Stimulated activated memory B cell treated with anti-CD40 and anti-IgM and Interleukin-4, amounts not matched to agents 10 μg/mL and 1 μg/mL and 100 μg/mL, for 72 hours (primary cell): ENCODE measurements around the gene PRDX2.
"Not testable (repeated sequence)": the region's sequence is repeated elsewhere in the genome, so short reads cannot be mapped to it uniquely, and the experiment has no call there.

Source experiments
- ATAC-seq: fragments of 150-1000 bp; cut with Tn5 transposase; 2 replicates; pipeline ENCODE4 v1.10.0; 2021
- H3K27ac Mint-ChIP-seq: one replicate; pipeline ENCODE4 v1.8.0; 2022; ENCODE audit warnings: mild to moderate bottlenecking, mixed read lengths
- H3K27me3 Mint-ChIP-seq: one replicate; pipeline ENCODE4 v1.8.0; 2022; ENCODE audit warnings: mixed read lengths
- H3K36me3 Mint-ChIP-seq: one replicate; pipeline ENCODE4 v1.8.0; 2022; ENCODE audit warnings: mixed read lengths
- H3K4me1 Mint-ChIP-seq: one replicate; pipeline ENCODE4 v1.8.0; 2022; ENCODE audit warnings: mixed read lengths
- H3K4me3 Mint-ChIP-seq: one replicate; pipeline ENCODE4 v1.8.0; 2022; ENCODE audit warnings: mild to moderate bottlenecking, moderate library complexity, mixed read lengths
- H3K9me3 Mint-ChIP-seq: one replicate; pipeline ENCODE4 v1.8.0; 2022; ENCODE audit warnings: mixed read lengths

PRDX2 gene

GRCh38 chr19:12801466-12802266 is at the start of gene PRDX2, which contains the start of gene THSD8:
PRDX2 (minus strand) TSS chr19:12801800; CDS start chr19:12801261, 539 bp downstream.
THSD8 (plus strand) TSS chr19:12802069; CDS start chr19:12802072, 3 bp downstream.
- Mint-ChIP-seq H3K27me3 (no peaks in the 10 kb centered on the region), H3K27ac (peak within 1 kb of the TSS; percentile 83), H3K9me3 (no peaks in the 10 kb centered on the region), H3K4me3 (peak within 1 kb of the TSS; percentile 83), H3K4me1 (peaks cover 27% of the 10 kb centered on the region), H3K36me3 (no peaks in the 10 kb centered on the region)
- ATAC-seq = peak; percentile 79

- Mint-ChIP-seq H3K36me3 (no peaks in the 10 kb centered on the region), H3K4me3 (peak overlapping the region; percentile 60), H3K27me3 (peaks cover 45% of the 10 kb centered on the region), H3K4me1 (peaks cover 9% of the 10 kb centered on the region), H3K27ac (no peak overlapping the region), H3K9me3 (no peaks in the 10 kb centered on the region)
- peak; percentile 95 for ATAC-seq
These were observed 45.8 kb upstream of the PRDX2 start for GRCh38 chr19:12847159-12848139.

- peaks cover 12% of the 10 kb centered on the region for H3K4me1 Mint-ChIP-seq
- not testable (repeated sequence) for ATAC-seq, H3K36me3 Mint-ChIP-seq, H3K27ac Mint-ChIP-seq, H3K9me3 Mint-ChIP-seq, H3K4me3 Mint-ChIP-seq
- peaks cover 53% of the 10 kb centered on the region for H3K27me3 Mint-ChIP-seq
These were observed 45.0 kb upstream of the PRDX2 start for GRCh38 chr19:12846613-12847012.

- H3K4me1 Mint-ChIP-seq = peaks cover 30% of the 10 kb centered on the region
- H3K27ac Mint-ChIP-seq = no peak overlapping the region
- no peak for ATAC-seq
- no peaks in the 10 kb centered on the region for H3K36me3 Mint-ChIP-seq
- H3K4me3 Mint-ChIP-seq = no peak overlapping the region
- peaks cover 3% of the 10 kb centered on the region for H3K9me3 Mint-ChIP-seq
- H3K27me3 Mint-ChIP-seq = peaks cover 78% of the 10 kb centered on the region
These were observed 42.6 kb upstream of the PRDX2 start for GRCh38 chr19:12843999-12844732.

GRCh38 chr19:12843328-12843727 is 41.7 kb upstream of the PRDX2 start:
- Mint-ChIP-seq H3K36me3 (no peaks in the 10 kb centered on the region), H3K27ac (no peak overlapping the region), H3K9me3 (peaks cover 3% of the 10 kb centered on the region), H3K4me1 (peaks cover 38% of the 10 kb centered on the region), H3K4me3 (no peak overlapping the region), H3K27me3 (peaks cover 86% of the 10 kb centered on the region)
- ATAC-seq = no peak

GRCh38 chr19:12842511-12842910 is 40.9 kb upstream of the PRDX2 start:
- peaks cover 92% of the 10 kb centered on the region for H3K27me3 Mint-ChIP-seq
- ATAC-seq = no peak
- H3K36me3 Mint-ChIP-seq = no peaks in the 10 kb centered on the region
- no peak overlapping the region for H3K4me3 Mint-ChIP-seq
- H3K27ac Mint-ChIP-seq = no peak overlapping the region
- peaks cover 3% of the 10 kb centered on the region for H3K9me3 Mint-ChIP-seq
- peaks cover 34% of the 10 kb centered on the region for H3K4me1 Mint-ChIP-seq

- peaks cover 30% of the 10 kb centered on the region for H3K4me1 Mint-ChIP-seq
- no peak for ATAC-seq
- H3K27me3 Mint-ChIP-seq = peaks cover 92% of the 10 kb centered on the region
- peaks cover 3% of the 10 kb centered on the region for H3K9me3 Mint-ChIP-seq
- H3K4me3 Mint-ChIP-seq = peak overlapping the region; percentile 8
- H3K27ac Mint-ChIP-seq = no peak overlapping the region
- no peaks in the 10 kb centered on the region for H3K36me3 Mint-ChIP-seq
These were observed 39.5 kb upstream of the PRDX2 start for GRCh38 chr19:12841094-12841493.

- no peak overlapping the region for H3K27ac Mint-ChIP-seq
- no peak overlapping the region for H3K4me3 Mint-ChIP-seq
- no peaks in the 10 kb centered on the region for H3K36me3 Mint-ChIP-seq
- peak; percentile 42 for ATAC-seq
- H3K9me3 Mint-ChIP-seq = peaks cover 3% of the 10 kb centered on the region
- H3K27me3 Mint-ChIP-seq = peaks cover 95% of the 10 kb centered on the region
- peaks cover 30% of the 10 kb centered on the region for H3K4me1 Mint-ChIP-seq
These were observed 38.8 kb upstream of the PRDX2 start for GRCh38 chr19:12840091-12841079.

- no peaks in the 10 kb centered on the region for H3K36me3 Mint-ChIP-seq
- H3K4me3 Mint-ChIP-seq = peak overlapping the region; percentile 19
- no peak for ATAC-seq
- H3K9me3 Mint-ChIP-seq = peaks cover 3% of the 10 kb centered on the region
- H3K27me3 Mint-ChIP-seq = peaks cover 98% of the 10 kb centered on the region
- no peak overlapping the region for H3K27ac Mint-ChIP-seq
- peaks cover 38% of the 10 kb centered on the region for H3K4me1 Mint-ChIP-seq
These were observed 37.5 kb upstream of the PRDX2 start for GRCh38 chr19:12838886-12839756.

GRCh38 chr19:12838182-12838885 is 36.7 kb upstream of the PRDX2 start, which contains the start of gene MAST1:
MAST1 (plus strand) TSS chr19:12838515; CDS start chr19:12838573, 58 bp downstream.
- ATAC-seq = peak; percentile 44
- peaks cover 3% of the 10 kb centered on the region for H3K9me3 Mint-ChIP-seq
- no peak within 1 kb of the TSS for H3K27ac Mint-ChIP-seq
- peaks cover 40% of the 10 kb centered on the region for H3K4me1 Mint-ChIP-seq
- peaks cover 94% of the 10 kb centered on the region for H3K27me3 Mint-ChIP-seq
- peak within 1 kb of the TSS; percentile 65 for H3K4me3 Mint-ChIP-seq
- no peaks in the 10 kb centered on the region for H3K36me3 Mint-ChIP-seq

GRCh38 chr19:12837225-12837624 is 35.6 kb upstream of the PRDX2 start:
- no peak for ATAC-seq
- no peaks in the 10 kb centered on the region for H3K36me3 Mint-ChIP-seq
- no peak overlapping the region for H3K27ac Mint-ChIP-seq
- peaks cover 3% of the 10 kb centered on the region for H3K9me3 Mint-ChIP-seq
- no peak overlapping the region for H3K4me3 Mint-ChIP-seq
- H3K4me1 Mint-ChIP-seq = peaks cover 50% of the 10 kb centered on the region
- H3K27me3 Mint-ChIP-seq = peaks cover 94% of the 10 kb centered on the region

GRCh38 chr19:12836529-12836863 is 34.9 kb upstream of the PRDX2 start:
- Mint-ChIP-seq H3K27ac (no peak overlapping the region), H3K4me1 (peaks cover 48% of the 10 kb centered on the region), H3K36me3 (no peaks in the 10 kb centered on the region), H3K4me3 (no peak overlapping the region), H3K9me3 (peaks cover 3% of the 10 kb centered on the region), H3K27me3 (peaks cover 94% of the 10 kb centered on the region)
- ATAC-seq = no peak
